Osteoblast (primary cell): ENCODE results near the gene C19orf85. TPM values are rescaled to one million over a fixed set of nuclear protein-coding genes. Genes with fewer than 3 reads are reported as not detected.
A peak's percentile ranks its signal among the peaks of the same experiment; 100 is the strongest.

Experiments
- DNase-seq: peaks from one replicate; pipeline ENCODE4 v3.0.0; 2011; ENCODE audit warnings: low spot score, mixed read lengths; ENCODE audit not compliant: insufficient read length; ENCODE audit errors: missing footprints
- H2AFZ ChIP-seq: 2 replicates; pipeline ENCODE4 v1.6.0; 2011; ENCODE audit warnings: mild to moderate bottlenecking, low read length
- H3K27ac ChIP-seq: 2 replicates; pipeline ENCODE4 v1.5.1; 2011; ENCODE audit warnings: mild to moderate bottlenecking, low read depth, low read length, moderate library complexity
- H3K27me3 ChIP-seq: 2 replicates; pipeline ENCODE4 v1.6.0; 2012; ENCODE audit warnings: mild to moderate bottlenecking, control low read depth, inconsistent platforms, low read length, moderate library complexity; ENCODE audit not compliant: insufficient read depth
- H3K36me3 ChIP-seq: 2 replicates; pipeline ENCODE4 v1.5.1; 2011; ENCODE audit warnings: mild to moderate bottlenecking, low read length, control low read depth, moderate library complexity; ENCODE audit not compliant: insufficient read depth
- H3K4me1 ChIP-seq: 2 replicates; pipeline ENCODE4 v1.5.1; 2011; ENCODE audit warnings: mild to moderate bottlenecking, low read length, control low read depth, moderate library complexity; ENCODE audit not compliant: insufficient read depth
- H3K4me2 ChIP-seq: 2 replicates; pipeline ENCODE4 v1.6.0; 2011; ENCODE audit warnings: mild to moderate bottlenecking, low read length; ENCODE audit not compliant: insufficient read depth
- H3K4me3 ChIP-seq: fragments of 200-600 bp; sonication (generic); 3 replicates; pipeline ENCODE4 v1.5.1; 2012; ENCODE audit warnings: mild to moderate bottlenecking, low read length, inconsistent platforms; ENCODE audit not compliant: insufficient read depth
- H3K79me2 ChIP-seq: 2 replicates; pipeline ENCODE4 v1.6.0; 2012; ENCODE audit warnings: mild to moderate bottlenecking, low read length, control low read depth, inconsistent platforms; ENCODE audit not compliant: insufficient read depth
- H3K9me3 ChIP-seq: 2 replicates; pipeline ENCODE4 v1.5.1; 2011; ENCODE audit warnings: low read depth, low read length, control low read depth
- H4K20me1 ChIP-seq: 2 replicates; pipeline ENCODE4 v1.6.0; 2012; ENCODE audit warnings: mild to moderate bottlenecking, low read length, control low read depth; ENCODE audit not compliant: insufficient read depth
- total RNA-seq: library from RNA; depleted of rRNA; stranded (reverse); fragments of >200 nt; gene quantifications from 2 replicates; pipeline ENCODE4 v1.2.3, GENCODE V29; 2012
- TF ChIP-seq, protein P1 (sequence below): IDR thresholded peaks from 2 replicates; pipeline ENCODE4 v1.5.1; 2011; ENCODE audit warnings: mild to moderate bottlenecking, low read depth, low read length, moderate library complexity; ENCODE audit errors: extremely low read depth

C19orf85 gene
- total RNA-seq, 1 donor: not detected

- Histone ChIP-seq H3K4me2 (peak within 1 kb of the TSS; percentile 96), H3K27me3 (no peaks in the 10 kb centered on the region), H3K9me3 (no peaks in the 10 kb centered on the region), H3K79me2 (peaks cover 11% of the 10 kb centered on the region), H3K4me3 (peak within 1 kb of the TSS; percentile 97), H3K4me1 (peaks cover 17% of the 10 kb centered on the region), H2AFZ (peak within 1 kb of the TSS; percentile 84), H3K36me3 (no peaks in the 10 kb centered on the region), H3K27ac (peak within 1 kb of the TSS; percentile 90), H4K20me1 (peaks cover 11% of the 10 kb centered on the region)
- peak; percentile 100 for DNase-seq
- TF ChIP-seq, protein P1, sequence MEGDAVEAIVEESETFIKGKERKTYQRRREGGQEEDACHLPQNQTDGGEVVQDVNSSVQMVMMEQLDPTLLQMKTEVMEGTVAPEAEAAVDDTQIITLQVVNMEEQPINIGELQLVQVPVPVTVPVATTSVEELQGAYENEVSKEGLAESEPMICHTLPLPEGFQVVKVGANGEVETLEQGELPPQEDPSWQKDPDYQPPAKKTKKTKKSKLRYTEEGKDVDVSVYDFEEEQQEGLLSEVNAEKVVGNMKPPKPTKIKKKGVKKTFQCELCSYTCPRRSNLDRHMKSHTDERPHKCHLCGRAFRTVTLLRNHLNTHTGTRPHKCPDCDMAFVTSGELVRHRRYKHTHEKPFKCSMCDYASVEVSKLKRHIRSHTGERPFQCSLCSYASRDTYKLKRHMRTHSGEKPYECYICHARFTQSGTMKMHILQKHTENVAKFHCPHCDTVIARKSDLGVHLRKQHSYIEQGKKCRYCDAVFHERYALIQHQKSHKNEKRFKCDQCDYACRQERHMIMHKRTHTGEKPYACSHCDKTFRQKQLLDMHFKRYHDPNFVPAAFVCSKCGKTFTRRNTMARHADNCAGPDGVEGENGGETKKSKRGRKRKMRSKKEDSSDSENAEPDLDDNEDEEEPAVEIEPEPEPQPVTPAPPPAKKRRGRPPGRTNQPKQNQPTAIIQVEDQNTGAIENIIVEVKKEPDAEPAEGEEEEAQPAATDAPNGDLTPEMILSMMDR: no peak
These were observed 3.1 kb downstream of the C19orf85 start, which contains the start of gene ISOC2 for GRCh38 chr19:55461259-55461973. Gene ISOC2 (minus strand): TSS chr19:55461642. CDS start chr19:55456486, 5,156 bp downstream.

- Histone ChIP-seq H3K27me3 (no peaks in the 10 kb centered on the region), H2AFZ (peak overlapping the region; percentile 81), H3K9me3 (no peaks in the 10 kb centered on the region), H3K4me1 (peaks cover 17% of the 10 kb centered on the region), H3K27ac (peak overlapping the region; percentile 90), H3K79me2 (peaks cover 11% of the 10 kb centered on the region), H4K20me1 (peaks cover 11% of the 10 kb centered on the region), H3K4me3 (peak overlapping the region; percentile 97), H3K4me2 (peak overlapping the region; percentile 96), H3K36me3 (no peaks in the 10 kb centered on the region)
- DNase-seq: peak; percentile 97
- TF ChIP-seq, protein P1: no peak
These were observed 3.8 kb downstream of the C19orf85 start for GRCh38 chr19:55460670-55461258.

DNA sequence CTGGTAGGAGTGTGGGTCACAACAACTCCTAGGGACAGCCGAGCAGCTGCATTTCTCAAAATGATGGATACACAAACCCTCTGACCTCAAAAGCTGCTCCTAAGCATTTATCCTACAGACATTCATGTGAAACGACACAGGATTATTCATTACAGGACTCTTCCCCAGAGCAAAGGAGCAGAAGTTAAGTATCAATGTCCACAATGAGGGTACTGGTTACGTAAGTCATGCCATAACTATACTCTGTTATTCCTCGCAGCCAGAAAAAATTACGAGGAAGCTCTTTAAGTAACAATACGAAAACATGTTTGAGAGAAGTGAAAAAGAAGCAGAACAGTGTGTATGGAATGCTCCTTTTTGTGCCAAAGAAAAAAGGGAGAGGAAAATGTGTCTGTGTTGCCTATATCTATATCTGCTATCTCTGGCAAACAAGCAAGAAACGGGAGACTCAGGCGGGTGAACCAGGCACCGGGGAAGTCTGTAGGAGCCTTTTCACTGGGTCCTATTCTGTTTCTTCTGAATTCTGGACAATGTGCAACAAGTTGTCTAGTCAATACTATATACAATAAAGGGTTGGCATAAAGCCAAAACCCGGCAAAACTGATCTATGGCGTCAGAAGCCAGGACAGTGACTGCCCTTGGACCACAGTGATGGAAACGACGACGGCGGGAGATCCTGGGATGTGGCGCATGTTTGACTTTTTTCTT, 4.4 kb downstream of the C19orf85 start:
- H3K9me3 ChIP-seq: no peaks in the 10 kb centered on the region
- no peaks in the 10 kb centered on the region for H3K36me3 ChIP-seq
- peak overlapping the region; percentile 97 for H3K4me3 ChIP-seq
- H3K27me3 ChIP-seq: no peaks in the 10 kb centered on the region
- H4K20me1 ChIP-seq: peaks cover 16% of the 10 kb centered on the region
- TF ChIP-seq, protein P1: no peak
- peak overlapping the region; percentile 51 for H3K27ac ChIP-seq
- peaks cover 11% of the 10 kb centered on the region for H3K79me2 ChIP-seq
- no peak for DNase-seq
- H3K4me2 ChIP-seq: peak overlapping the region; percentile 96
- no peak overlapping the region for H2AFZ ChIP-seq
- peaks cover 17% of the 10 kb centered on the region for H3K4me1 ChIP-seq

GRCh38 chr19:55459551-55459949, 5.0 kb downstream of the C19orf85 start:
- H3K4me2 ChIP-seq: peak overlapping the region; percentile 96
- TF ChIP-seq, protein P1: no peak

More at GRCh38 chr19:55459551-55459949, 5.0 kb downstream of the C19orf85 start:
- no peaks in the 10 kb centered on the region for H3K36me3 ChIP-seq
- no peak for DNase-seq
- H3K27ac ChIP-seq: no peak overlapping the region
- H3K9me3 ChIP-seq: no peaks in the 10 kb centered on the region
- H3K79me2 ChIP-seq: peaks cover 11% of the 10 kb centered on the region
- peak overlapping the region; percentile 97 for H3K4me3 ChIP-seq
- no peak overlapping the region for H2AFZ ChIP-seq
- peaks cover 17% of the 10 kb centered on the region for H3K4me1 ChIP-seq
- no peaks in the 10 kb centered on the region for H3K27me3 ChIP-seq
- H4K20me1 ChIP-seq: peaks cover 19% of the 10 kb centered on the region
